Right forelimb (tissue), 1 donor: Measurements from ENCODE around the gene PCID2.

Experiments
- DNase-seq: peaks from one replicate; pipeline ENCODE4 v3.0.0-alpha.2; 2018

PCID2 gene

GRCh38 chr13:113186061-113186900 is 22.2 kb downstream of the PCID2 start:
- DNase-seq: no peak

GRCh38 chr13:113184568-113185440 is 23.7 kb downstream of the PCID2 start:
- DNase-seq: no peak

- DNase-seq: no peak
Measured at GRCh38 chr13:113183450-113184129, 24.9 kb downstream of the PCID2 start.

DNA sequence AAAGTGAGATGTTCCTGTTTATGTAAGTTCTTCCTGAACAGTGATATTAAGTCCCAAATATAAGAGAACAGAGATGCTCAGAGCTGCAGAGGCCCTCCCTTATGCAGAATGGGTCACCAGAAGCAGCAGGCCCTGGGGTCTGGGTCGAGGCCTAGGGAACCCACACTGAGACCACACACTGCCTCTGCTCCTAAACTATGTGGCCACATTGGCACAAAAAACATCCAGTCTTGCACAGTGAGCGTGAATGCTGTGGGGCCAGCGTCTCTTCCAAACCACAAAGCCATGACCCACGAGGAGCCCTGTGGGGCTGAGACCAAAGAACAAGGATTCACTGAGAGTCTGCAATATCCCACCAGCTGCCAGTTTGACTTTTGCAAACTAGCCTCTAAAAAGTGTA is 26.4 kb downstream of the PCID2 start:
- DNase-seq: no peak

GRCh38 chr13:113179374-113180230 is 28.9 kb downstream of the PCID2 start:
- DNase-seq: no peak

DNA sequence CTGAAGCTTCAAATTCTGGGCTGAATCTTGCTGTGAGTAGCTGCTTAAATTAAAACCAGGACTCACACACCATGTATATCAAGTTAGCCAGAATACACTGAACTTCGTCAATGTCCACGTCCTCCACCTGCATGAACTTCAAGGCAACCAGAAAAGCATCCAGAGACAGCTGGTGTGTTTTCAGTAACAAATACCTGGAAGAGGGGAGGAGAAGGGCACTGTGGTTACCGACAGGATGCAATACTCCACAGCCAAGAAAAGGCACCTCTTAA is 29.6 kb downstream of the PCID2 start:
- DNase-seq: no peak

GRCh38 chr13:113178070-113178895 is 30.2 kb downstream of the PCID2 start:
- no peak for DNase-seq

DNA sequence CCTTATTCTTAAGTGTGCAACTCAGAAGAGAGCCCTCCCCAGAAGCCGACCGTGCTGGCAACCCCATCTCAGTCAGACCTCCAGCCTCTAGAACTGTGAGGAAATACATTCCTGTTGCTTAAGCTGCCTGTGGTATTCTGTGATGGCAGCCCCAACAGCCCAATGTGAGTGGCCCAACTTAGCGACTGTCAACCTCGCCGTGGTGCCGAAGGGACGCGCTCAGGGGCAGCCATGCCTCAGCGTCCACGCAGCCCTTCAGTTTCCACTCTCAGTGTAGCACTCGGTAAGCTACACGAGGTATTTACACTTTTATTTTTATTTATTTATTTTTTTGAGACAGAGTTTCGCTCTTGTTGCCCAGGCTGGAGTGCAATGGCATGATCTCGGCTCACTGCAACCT is 31.6 kb downstream of the PCID2 start:
- no peak for DNase-seq

DNA sequence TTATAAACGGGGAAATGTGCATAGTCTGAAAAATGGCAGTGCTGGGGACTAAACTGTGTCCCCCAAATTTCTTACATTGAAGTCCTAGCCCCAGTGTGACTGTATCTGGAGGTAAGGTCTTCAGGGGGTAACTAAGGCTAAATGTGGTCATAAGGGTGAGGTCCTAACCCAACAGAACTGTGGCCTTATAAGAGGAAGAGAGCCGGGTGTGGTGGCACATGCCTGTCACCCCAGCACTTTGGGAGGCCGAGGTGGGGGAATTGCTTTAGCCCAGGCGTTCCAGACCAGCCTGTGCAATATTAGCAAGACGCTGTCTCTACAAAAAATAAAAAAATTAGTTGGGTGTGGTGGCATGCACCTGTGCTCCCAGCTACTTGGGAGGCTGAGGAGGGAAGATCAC is 32.2 kb downstream of the PCID2 start:
- no peak for DNase-seq

DNA sequence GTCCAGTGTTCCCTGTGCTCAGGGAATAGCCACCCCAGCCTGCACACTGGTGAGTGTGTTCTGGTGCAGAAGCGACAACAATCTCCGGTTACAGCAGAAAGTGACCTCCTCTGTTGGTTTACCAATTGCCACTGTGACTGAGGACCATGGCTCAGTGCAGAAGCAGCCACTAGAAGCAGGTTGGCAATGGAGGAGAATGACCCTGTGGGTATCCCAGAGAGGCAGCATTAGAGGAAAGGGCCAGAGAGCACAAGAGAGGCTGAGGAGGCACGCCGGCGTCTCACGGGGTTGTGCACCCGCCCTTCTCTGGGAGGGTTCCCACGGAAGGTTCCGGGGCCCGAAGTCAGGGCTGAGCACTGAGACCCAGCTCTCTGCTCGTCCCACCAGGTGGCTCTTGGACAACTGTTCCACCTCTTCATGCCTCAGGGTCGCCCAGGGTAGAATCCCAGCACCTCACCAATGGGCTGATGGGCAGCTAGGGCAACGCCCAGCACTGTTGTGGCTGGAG is 36.0 kb downstream of the PCID2 start:
- DNase-seq: no peak

- no peak for DNase-seq
Measured at GRCh38 chr13:113171250-113172125, 37.0 kb downstream of the PCID2 start.

DNA sequence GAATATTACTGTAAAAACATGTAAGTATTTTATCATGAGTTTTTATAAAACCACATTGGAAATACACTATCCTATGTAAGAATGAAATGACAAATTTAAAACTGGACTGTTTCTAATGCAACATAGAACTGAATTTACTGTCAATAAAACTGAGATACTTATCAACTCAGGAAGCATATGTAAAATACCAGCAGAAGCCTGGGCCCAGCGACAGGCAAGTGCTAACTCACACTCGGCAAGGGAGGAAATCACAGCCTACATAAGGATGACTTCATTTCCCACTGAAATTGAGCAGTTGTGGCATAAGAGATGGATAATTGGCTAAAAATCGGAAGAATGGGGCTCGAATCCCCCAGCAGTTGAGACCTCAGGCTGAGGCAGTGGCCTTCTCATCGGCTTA is 38.0 kb downstream of the PCID2 start:
- DNase-seq: no peak

DNA sequence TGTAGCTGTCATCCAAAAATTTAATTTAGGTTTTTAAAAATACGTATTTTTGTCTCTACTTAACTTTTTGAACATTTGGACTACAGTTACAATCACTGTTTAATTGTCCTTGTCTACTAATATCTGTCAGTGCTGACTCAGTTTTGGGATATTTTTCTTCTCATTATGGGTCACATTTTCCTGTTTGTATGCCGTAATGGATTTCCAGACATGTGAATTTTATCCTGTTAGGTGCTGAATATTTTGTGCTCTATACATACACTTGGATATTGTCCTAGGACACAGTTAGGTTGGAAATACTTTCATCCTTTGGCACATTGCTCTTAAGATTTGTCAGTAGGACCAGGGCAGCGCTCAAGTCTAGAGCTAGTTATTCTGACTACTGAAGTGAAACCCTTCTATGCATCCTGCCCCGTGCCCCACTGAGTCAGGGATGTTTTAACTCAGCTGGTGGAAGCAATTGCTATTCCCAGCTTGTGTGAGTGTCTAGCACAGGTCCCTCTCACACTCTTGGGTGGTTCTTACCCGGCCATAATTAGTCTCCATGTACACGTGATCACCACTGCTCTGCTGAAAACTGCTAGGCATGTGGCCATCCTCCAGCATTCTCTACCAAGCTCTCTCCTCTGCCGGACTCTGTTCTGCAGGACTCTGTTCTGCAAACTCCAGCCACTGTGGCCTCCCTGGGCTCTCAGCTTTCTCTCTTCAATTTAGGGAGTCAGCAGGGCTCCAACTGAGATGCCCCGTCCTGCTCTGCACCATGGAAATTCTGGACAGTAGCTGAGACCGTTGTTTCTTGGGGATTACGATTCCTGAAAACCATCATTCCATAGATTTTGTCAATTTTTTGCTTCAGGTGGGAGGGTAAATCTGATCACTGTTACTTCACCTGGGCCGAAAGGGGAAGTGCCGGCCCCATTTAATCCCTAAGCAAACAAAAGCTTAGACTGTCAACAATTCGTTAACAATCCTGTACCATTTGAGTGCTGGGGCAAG is 38.9 kb downstream of the PCID2 start:
- no peak for DNase-seq

GRCh38 chr13:113168211-113168610 is 40.3 kb downstream of the PCID2 start:
- DNase-seq: no peak

GRCh38 chr13:113167575-113167974 is 40.9 kb downstream of the PCID2 start:
- DNase-seq: no peak

DNA sequence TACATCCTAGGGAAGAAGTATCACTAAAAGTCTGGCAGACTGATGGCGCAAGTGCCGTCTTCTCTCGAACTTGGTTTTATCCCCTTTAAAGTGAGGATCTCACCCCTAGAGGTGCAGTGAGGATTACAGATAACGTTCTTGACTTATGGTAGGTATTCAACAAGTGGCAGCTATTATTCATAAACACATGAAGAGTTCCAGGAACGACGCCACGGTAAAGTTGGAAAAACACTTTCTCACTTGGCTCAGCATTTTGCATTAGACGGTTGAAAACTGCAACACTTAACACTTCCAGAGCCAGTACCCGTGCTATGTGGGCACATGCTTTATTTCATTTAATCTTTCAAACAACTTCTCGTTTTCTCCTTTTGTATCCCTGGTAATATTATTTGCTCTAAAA is 41.3 kb downstream of the PCID2 start:
- DNase-seq: no peak

- no peak for DNase-seq
Measured at GRCh38 chr13:113166681-113167080, 41.8 kb downstream of the PCID2 start.

GRCh38 chr13:113166266-113166665 is 42.2 kb downstream of the PCID2 start:
- no peak for DNase-seq

DNA sequence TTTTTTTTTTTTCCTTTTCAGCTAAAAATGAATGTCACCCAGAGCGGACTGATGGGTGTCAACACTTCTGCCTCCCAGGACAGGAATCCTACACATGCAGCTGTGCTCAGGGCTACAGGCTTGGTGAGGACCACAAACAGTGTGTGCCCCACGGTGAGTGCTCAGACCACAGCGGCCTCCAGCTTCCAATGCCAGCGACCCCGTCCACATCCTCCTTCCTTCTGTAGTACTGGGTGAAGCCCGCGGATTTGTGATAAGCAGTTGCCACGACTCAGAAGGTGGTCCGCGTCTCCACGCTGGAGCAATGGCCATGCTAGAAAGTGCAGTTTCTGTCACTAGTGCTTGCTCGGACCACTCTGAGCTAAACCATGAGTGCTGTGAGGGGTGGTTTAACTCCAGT is 44.0 kb downstream of the PCID2 start:
- no peak for DNase-seq
